ENCODE measurements around the gene PUS3.

Gene PUS3

GRCh38 chr11:125892071-125892470 is 10.9 kb downstream of the PUS3 start:
- no peaks in the 10 kb centered on the region for H3K9me3 ChIP-seq (ENCODE audit: severe bottlenecking)
- no peak for ATAC-seq (ENCODE audit: low read depth)
- H3K36me3 ChIP-seq (ENCODE audit: low read depth), result peaks cover 56% of the 10 kb centered on the region
- no peaks in the 10 kb centered on the region for H3K27me3 ChIP-seq (ENCODE audit: insufficient read depth, poor library complexity, severe bottlenecking)
- TF ChIP-seq CTCF (IDR thresholded peaks at IDR 0.05; ENCODE audit: poor library complexity, severe bottlenecking), result no peak
- H3K27ac ChIP-seq (ENCODE audit: poor library complexity, severe bottlenecking), result no peak overlapping the region
- H3K4me1 ChIP-seq (ENCODE audit: insufficient read depth, poor library complexity, severe bottlenecking), result peaks cover 29% of the 10 kb centered on the region
- H3K4me3 ChIP-seq (ENCODE audit: severe bottlenecking), result no peak overlapping the region
- DNase-seq (ENCODE audit: low spot score), result no peak

- H3K4me3 ChIP-seq (ENCODE audit: severe bottlenecking), result no peak overlapping the region
- TF ChIP-seq CTCF (IDR thresholded peaks at IDR 0.05; ENCODE audit: poor library complexity, severe bottlenecking), result no peak
- no peak overlapping the region for H3K27ac ChIP-seq (ENCODE audit: poor library complexity, severe bottlenecking)
- no peaks in the 10 kb centered on the region for H3K9me3 ChIP-seq (ENCODE audit: severe bottlenecking)
- peaks cover 42% of the 10 kb centered on the region for H3K36me3 ChIP-seq (ENCODE audit: low read depth)
- ATAC-seq (ENCODE audit: low read depth) (no peak), DNase-seq (ENCODE audit: low spot score) (no peak)
- peaks cover 29% of the 10 kb centered on the region for H3K4me1 ChIP-seq (ENCODE audit: insufficient read depth, poor library complexity, severe bottlenecking)
- H3K27me3 ChIP-seq (ENCODE audit: insufficient read depth, poor library complexity, severe bottlenecking), result no peaks in the 10 kb centered on the region
These were observed 12.4 kb downstream of the PUS3 start for GRCh38 chr11:125890447-125891100.

- peak within 1 kb of the TSS; percentile 71 for H3K27ac ChIP-seq (ENCODE audit: poor library complexity, severe bottlenecking)
- ATAC-seq (ENCODE audit: low read depth) (peak; percentile 92), DNase-seq (ENCODE audit: low spot score) (peak; percentile 90)
- no peaks in the 10 kb centered on the region for H3K27me3 ChIP-seq (ENCODE audit: insufficient read depth, poor library complexity, severe bottlenecking)
- peak; percentile 32 for TF ChIP-seq CTCF (IDR thresholded peaks at IDR 0.05; ENCODE audit: poor library complexity, severe bottlenecking)
- peak within 1 kb of the TSS; percentile 59 for H3K4me3 ChIP-seq (ENCODE audit: severe bottlenecking)
- peaks cover 29% of the 10 kb centered on the region for H3K4me1 ChIP-seq (ENCODE audit: insufficient read depth, poor library complexity, severe bottlenecking)
- H3K36me3 ChIP-seq (ENCODE audit: low read depth), result peaks cover 14% of the 10 kb centered on the region
- no peaks in the 10 kb centered on the region for H3K9me3 ChIP-seq (ENCODE audit: severe bottlenecking)
These were observed 15.4 kb downstream of the PUS3 start, which contains the start of gene HYLS1 for GRCh38 chr11:125887373-125888324. Gene HYLS1, plus strand, starts transcription at chr11:125887668. Its CDS starts 11,701 bp downstream, at chr11:125899369.

- Histone ChIP-seq H3K36me3 (ENCODE audit: low read depth) (peaks cover 9% of the 10 kb centered on the region; the same call in 1 of the 2 replicates), H3K9me3 (ENCODE audit: severe bottlenecking) (no peaks in the 10 kb centered on the region), H3K27me3 (ENCODE audit: insufficient read depth, poor library complexity, severe bottlenecking) (no peaks in the 10 kb centered on the region), H3K27ac (ENCODE audit: poor library complexity, severe bottlenecking) (peak overlapping the region; percentile 71), H3K4me3 (ENCODE audit: severe bottlenecking) (peak overlapping the region; percentile 59), H3K4me1 (ENCODE audit: insufficient read depth, poor library complexity, severe bottlenecking) (peaks cover 26% of the 10 kb centered on the region)
- TF ChIP-seq CTCF (IDR thresholded peaks at IDR 0.05; ENCODE audit: poor library complexity, severe bottlenecking), result no peak
- no peak for DNase-seq (ENCODE audit: low spot score)
- peak; percentile 17 for ATAC-seq (ENCODE audit: low read depth)
These were observed 16.0 kb downstream of the PUS3 start for GRCh38 chr11:125886997-125887372.

Measured in RWPE2 (cell line).